ENCODE results near the gene TOLLIP. TPM values are rescaled to one million over a fixed set of nuclear protein-coding genes. Genes with fewer than 3 reads are reported as not detected.

Gene TOLLIP
- total RNA-seq, 1 experiment from 2014 or later, result 32.3 TPM

- WGBS (ENCODE audit: extremely low coverage, insufficient read length, low lambda C conversion rate), result no CpG with 5 or more reads among the region's 5 CpGs
- peak; percentile 14 for DNase-seq
These were observed 79.3 kb downstream of the TOLLIP start for GRCh38 chr11:1230121-1230455.

More at GRCh38 chr11:1230121-1230455, 79.3 kb downstream of the TOLLIP start:
- H3K23me2 ChIP-seq (ENCODE audit: insufficient read length, low read depth, low read length, poor library complexity, severe bottlenecking), result no peaks in the 10 kb centered on the region
- no peaks in the 10 kb centered on the region for H3K79me2 ChIP-seq (ENCODE audit: insufficient read depth, low read length)
- H3K27ac Mint-ChIP-seq, result no peak overlapping the region
- H3K27me3 ChIP-seq (ENCODE audit: insufficient read depth, low read length), result no peaks in the 10 kb centered on the region
- no peak overlapping the region for H2BK20ac ChIP-seq (ENCODE audit: low read depth, low read length, poor library complexity, severe bottlenecking)
- H3K4me3 Mint-ChIP-seq, result no peak overlapping the region
- H2BK5ac ChIP-seq (ENCODE audit: insufficient read length, low read length), result no peak overlapping the region
- no peaks in the 10 kb centered on the region for H3K9me3 ChIP-seq (ENCODE audit: control insufficient read depth, low read depth, low read length)
- no peak overlapping the region for H2AK5ac ChIP-seq (ENCODE audit: insufficient read length, low read length)
- no peaks in the 10 kb centered on the region for H3K9me3 Mint-ChIP-seq
- no peak overlapping the region; the same call in 1 of the 2 replicates for H3K14ac ChIP-seq (ENCODE audit: insufficient read depth, low read length)
- H3K27ac ChIP-seq (ENCODE audit: insufficient read length, low read depth, low read length), result no peak overlapping the region
- no peak overlapping the region for H2AFZ ChIP-seq (ENCODE audit: low read length)
- peaks cover 3% of the 10 kb centered on the region for H4K20me1 ChIP-seq (ENCODE audit: control insufficient read depth, insufficient read depth, insufficient read length)
- no peak overlapping the region for H3K9ac ChIP-seq (ENCODE audit: extremely low read depth, insufficient read length, low read length)
- no peak overlapping the region for H2BK120ac ChIP-seq (ENCODE audit: low read depth, low read length, poor library complexity, severe bottlenecking)
- H3K23ac ChIP-seq (ENCODE audit: insufficient read length, low read depth, low read length), result no peak overlapping the region
- peaks cover 0 to 2% of the 10 kb centered on the region in 2 experiments; a peak in 2 of 4 replicates for H3K4me1 Mint-ChIP-seq
- H3K18ac ChIP-seq (ENCODE audit: insufficient read length, low read depth, low read length), result no peak overlapping the region
- no peak overlapping the region for H4K91ac ChIP-seq (ENCODE audit: insufficient read length, low read depth, low read length)
- H4K8ac ChIP-seq (replicated peaks; ENCODE audit: insufficient read length, low read depth, low read length), result no peak overlapping the region
- H2BK15ac ChIP-seq (ENCODE audit: low read depth, low read length), result no peak overlapping the region
- no peak overlapping the region for H2BK12ac ChIP-seq (ENCODE audit: insufficient read length, low read depth, low read length)
- H3K36me3 Mint-ChIP-seq (ENCODE audit: insufficient read depth in 1 of 3, low read depth in 3 of 3), result no peaks in the 10 kb centered on the region
- no peak for TF ChIP-seq CTCF (conservative IDR thresholded peaks at IDR 0.05)
- no peak overlapping the region for H4K5ac ChIP-seq (ENCODE audit: insufficient read length, low read depth, low read length)
- H3K79me1 ChIP-seq (ENCODE audit: insufficient read depth, low read depth, low read length, poor library complexity, severe bottlenecking), result no peaks in the 10 kb centered on the region
- no peaks in the 10 kb centered on the region for H3K27me3 Mint-ChIP-seq (ENCODE audit: low read depth)
- no peak overlapping the region for H3K4me2 ChIP-seq (ENCODE audit: insufficient read depth, insufficient read length, low read length)
- H3T11ph ChIP-seq (ENCODE audit: low read length), result no peak overlapping the region
- H3K4me1 ChIP-seq (ENCODE audit: insufficient read depth, low read length), result no peaks in the 10 kb centered on the region
- no peak overlapping the region for H3K4ac ChIP-seq (ENCODE audit: low read depth, low read length)
- H3K56ac ChIP-seq (ENCODE audit: insufficient read length, low read depth, low read length), result no peak overlapping the region

All from H9 (cell line).